K562 (cell line): Measurements from ENCODE around the gene TMEM108. TPM values are rescaled to one million over a fixed set of nuclear protein-coding genes. Genes with fewer than 3 reads are reported as not detected.

Source experiments
- CBX8 ChIP-seq: fragments of 200-600 bp; sonication (generic); IDR thresholded peaks from 2 replicates; pipeline ENCODE4 v1.6.1; 2012; ENCODE audit warnings: borderline replicate concordance, mixed run types, low read depth, mild to moderate bottlenecking, moderate library complexity, mixed read lengths, low read length, control low read depth, inconsistent platforms; ENCODE audit not compliant: poor library complexity, severe bottlenecking; ENCODE audit errors: extremely low read depth
- EGR1 ChIP-seq: fragments of 450-650 bp; conservative IDR thresholded peaks from 2 replicates; pipeline ENCODE4 v1.6.1; 2017; ENCODE audit warnings: mild to moderate bottlenecking
- EP300 ChIP-seq: IDR thresholded peaks from 2 replicates; pipeline ENCODE4 v1.6.1; 2012; ENCODE audit warnings: low read length, improper control_type of control experiment
- polyA plus RNA-seq, 8 experiments: library from polyadenylated mRNA; depleted of rRNA in 4 of 8; stranded (reverse) in 5 of 8; unstranded in 3 of 8; fragments of >200 nt; fragmentation: Nextera tagmentation in 2 of 8; fragmentation: Illumina TruSeq in 1 of 8; extraction: Ambion mirVana in 2 of 8; extraction: Trizol in 1 of 8; gene quantifications; 2 replicates each; pipeline versions ENCODE4 v1.2.1 to v1.2.3, GENCODE V29; 2011 to 2014; ENCODE audit warnings: inconsistent platforms in 1 of 8, missing spikeins in 1 of 8
- total RNA-seq, 7 experiments: library from RNA; depleted of rRNA in 6 of 7; stranded (reverse); fragments of >200 nt in 6 of 7; fragmentation: Illumina TruSeq in 2 of 7; extraction: Trizol in 2 of 7; gene quantifications; 2 replicates each; pipeline versions ENCODE4 v1.2.1 to v1.2.3, GENCODE V29; 2011 to 2021; ENCODE audit warnings: low replicate concordance in 1 of 7
- TF ChIP-seq, protein P1 (sequence below): fragments of 450-650 bp; IDR thresholded peaks from 2 replicates; pipeline ENCODE4 v1.6.1; 2016; ENCODE audit warnings: mild to moderate bottlenecking, moderate library complexity
- TF ChIP-seq, protein P2 (sequence below): fragments of 250-450 bp; sonication (Bioruptor Pico); IDR thresholded peaks from 2 replicates; pipeline ENCODE4 v1.5.0; 2021

TMEM108 gene
- total and polyA plus RNA-seq, 9 of the 15 experiments (the other 6 are each of a cell fraction or from before 2014, with no cell fraction given) = 0.65 to 11.1 (median 3.4) TPM

DNA sequence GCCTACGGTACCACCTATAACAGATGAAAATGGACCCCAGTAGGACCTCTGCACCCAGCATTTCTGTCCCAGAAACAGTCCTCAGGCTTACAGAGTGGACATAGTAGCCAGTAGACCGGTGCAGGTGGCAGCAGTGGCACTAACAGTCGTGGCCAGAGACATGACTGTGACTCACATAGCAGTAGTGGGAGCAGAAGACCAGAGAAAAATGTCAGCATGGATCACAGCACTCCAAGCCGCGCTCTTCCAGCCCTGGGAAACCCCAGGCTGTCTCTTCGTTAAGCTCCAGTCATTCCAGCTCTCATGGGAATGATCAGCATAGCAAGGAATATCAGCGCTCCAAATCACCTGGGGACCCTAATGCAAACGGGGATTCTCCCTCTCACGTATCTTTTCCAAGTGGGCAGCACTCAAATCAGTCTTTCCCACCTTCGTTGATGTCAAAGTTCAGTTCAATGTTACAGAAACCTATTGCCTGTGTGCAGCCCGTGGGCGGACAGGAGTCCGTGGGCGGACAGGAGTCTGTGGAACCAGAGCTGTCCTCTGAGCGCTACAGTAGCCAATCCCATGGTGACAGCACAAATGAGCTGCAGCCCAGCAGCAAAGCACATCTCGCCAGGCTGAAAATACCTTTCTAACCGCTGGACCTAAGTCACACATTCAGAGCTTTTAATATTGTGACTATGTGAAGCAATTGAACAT is 372.2 kb downstream of the TMEM108 start (continued):
- TF ChIP-seq, protein P1, sequence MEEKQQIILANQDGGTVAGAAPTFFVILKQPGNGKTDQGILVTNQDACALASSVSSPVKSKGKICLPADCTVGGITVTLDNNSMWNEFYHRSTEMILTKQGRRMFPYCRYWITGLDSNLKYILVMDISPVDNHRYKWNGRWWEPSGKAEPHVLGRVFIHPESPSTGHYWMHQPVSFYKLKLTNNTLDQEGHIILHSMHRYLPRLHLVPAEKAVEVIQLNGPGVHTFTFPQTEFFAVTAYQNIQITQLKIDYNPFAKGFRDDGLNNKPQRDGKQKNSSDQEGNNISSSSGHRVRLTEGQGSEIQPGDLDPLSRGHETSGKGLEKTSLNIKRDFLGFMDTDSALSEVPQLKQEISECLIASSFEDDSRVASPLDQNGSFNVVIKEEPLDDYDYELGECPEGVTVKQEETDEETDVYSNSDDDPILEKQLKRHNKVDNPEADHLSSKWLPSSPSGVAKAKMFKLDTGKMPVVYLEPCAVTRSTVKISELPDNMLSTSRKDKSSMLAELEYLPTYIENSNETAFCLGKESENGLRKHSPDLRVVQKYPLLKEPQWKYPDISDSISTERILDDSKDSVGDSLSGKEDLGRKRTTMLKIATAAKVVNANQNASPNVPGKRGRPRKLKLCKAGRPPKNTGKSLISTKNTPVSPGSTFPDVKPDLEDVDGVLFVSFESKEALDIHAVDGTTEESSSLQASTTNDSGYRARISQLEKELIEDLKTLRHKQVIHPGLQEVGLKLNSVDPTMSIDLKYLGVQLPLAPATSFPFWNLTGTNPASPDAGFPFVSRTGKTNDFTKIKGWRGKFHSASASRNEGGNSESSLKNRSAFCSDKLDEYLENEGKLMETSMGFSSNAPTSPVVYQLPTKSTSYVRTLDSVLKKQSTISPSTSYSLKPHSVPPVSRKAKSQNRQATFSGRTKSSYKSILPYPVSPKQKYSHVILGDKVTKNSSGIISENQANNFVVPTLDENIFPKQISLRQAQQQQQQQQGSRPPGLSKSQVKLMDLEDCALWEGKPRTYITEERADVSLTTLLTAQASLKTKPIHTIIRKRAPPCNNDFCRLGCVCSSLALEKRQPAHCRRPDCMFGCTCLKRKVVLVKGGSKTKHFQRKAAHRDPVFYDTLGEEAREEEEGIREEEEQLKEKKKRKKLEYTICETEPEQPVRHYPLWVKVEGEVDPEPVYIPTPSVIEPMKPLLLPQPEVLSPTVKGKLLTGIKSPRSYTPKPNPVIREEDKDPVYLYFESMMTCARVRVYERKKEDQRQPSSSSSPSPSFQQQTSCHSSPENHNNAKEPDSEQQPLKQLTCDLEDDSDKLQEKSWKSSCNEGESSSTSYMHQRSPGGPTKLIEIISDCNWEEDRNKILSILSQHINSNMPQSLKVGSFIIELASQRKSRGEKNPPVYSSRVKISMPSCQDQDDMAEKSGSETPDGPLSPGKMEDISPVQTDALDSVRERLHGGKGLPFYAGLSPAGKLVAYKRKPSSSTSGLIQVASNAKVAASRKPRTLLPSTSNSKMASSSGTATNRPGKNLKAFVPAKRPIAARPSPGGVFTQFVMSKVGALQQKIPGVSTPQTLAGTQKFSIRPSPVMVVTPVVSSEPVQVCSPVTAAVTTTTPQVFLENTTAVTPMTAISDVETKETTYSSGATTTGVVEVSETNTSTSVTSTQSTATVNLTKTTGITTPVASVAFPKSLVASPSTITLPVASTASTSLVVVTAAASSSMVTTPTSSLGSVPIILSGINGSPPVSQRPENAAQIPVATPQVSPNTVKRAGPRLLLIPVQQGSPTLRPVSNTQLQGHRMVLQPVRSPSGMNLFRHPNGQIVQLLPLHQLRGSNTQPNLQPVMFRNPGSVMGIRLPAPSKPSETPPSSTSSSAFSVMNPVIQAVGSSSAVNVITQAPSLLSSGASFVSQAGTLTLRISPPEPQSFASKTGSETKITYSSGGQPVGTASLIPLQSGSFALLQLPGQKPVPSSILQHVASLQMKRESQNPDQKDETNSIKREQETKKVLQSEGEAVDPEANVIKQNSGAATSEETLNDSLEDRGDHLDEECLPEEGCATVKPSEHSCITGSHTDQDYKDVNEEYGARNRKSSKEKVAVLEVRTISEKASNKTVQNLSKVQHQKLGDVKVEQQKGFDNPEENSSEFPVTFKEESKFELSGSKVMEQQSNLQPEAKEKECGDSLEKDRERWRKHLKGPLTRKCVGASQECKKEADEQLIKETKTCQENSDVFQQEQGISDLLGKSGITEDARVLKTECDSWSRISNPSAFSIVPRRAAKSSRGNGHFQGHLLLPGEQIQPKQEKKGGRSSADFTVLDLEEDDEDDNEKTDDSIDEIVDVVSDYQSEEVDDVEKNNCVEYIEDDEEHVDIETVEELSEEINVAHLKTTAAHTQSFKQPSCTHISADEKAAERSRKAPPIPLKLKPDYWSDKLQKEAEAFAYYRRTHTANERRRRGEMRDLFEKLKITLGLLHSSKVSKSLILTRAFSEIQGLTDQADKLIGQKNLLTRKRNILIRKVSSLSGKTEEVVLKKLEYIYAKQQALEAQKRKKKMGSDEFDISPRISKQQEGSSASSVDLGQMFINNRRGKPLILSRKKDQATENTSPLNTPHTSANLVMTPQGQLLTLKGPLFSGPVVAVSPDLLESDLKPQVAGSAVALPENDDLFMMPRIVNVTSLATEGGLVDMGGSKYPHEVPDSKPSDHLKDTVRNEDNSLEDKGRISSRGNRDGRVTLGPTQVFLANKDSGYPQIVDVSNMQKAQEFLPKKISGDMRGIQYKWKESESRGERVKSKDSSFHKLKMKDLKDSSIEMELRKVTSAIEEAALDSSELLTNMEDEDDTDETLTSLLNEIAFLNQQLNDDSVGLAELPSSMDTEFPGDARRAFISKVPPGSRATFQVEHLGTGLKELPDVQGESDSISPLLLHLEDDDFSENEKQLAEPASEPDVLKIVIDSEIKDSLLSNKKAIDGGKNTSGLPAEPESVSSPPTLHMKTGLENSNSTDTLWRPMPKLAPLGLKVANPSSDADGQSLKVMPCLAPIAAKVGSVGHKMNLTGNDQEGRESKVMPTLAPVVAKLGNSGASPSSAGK = no peak
- TF ChIP-seq EP300 = no peak
- peak; percentile 65 for TF ChIP-seq EGR1
- no peak for TF ChIP-seq CBX8
- TF ChIP-seq, protein P2, sequence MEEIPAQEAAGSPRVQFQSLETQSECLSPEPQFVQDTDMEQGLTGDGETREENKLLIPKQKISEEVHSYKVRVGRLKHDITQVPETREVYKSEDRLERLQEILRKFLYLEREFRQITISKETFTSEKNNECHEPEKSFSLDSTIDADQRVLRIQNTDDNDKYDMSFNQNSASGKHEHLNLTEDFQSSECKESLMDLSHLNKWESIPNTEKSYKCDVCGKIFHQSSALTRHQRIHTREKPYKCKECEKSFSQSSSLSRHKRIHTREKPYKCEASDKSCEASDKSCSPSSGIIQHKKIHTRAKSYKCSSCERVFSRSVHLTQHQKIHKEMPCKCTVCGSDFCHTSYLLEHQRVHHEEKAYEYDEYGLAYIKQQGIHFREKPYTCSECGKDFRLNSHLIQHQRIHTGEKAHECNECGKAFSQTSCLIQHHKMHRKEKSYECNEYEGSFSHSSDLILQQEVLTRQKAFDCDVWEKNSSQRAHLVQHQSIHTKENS = no peak
